Measurements from ENCODE around the gene DYSF. TPM values are rescaled to one million over a fixed set of nuclear protein-coding genes. Genes with fewer than 3 reads are reported as not detected.

The DYSF gene
- total RNA-seq, 1 donor, result 0.18 TPM

DNA sequence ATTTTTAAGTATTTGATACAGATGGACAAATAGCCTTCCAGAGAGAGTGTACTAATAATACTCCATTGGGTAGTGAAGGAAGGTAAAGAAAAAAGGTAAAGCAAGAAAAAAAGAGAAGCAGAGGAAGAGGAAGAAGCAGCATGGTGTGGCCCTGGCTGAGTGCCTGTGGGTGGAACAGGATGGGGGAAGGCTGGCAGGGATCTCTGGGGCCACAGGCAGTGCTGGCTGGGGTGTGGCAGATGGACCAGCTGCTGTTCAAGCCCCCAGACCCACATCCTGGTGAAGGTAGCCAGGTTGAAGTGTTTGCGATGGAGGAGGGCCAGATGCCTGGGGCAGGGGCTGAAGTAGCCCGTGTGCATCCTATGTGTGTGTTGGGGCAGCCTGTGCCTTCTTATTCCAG is 79.0 kb downstream of the DYSF start:
- TF ChIP-seq, protein P1, sequence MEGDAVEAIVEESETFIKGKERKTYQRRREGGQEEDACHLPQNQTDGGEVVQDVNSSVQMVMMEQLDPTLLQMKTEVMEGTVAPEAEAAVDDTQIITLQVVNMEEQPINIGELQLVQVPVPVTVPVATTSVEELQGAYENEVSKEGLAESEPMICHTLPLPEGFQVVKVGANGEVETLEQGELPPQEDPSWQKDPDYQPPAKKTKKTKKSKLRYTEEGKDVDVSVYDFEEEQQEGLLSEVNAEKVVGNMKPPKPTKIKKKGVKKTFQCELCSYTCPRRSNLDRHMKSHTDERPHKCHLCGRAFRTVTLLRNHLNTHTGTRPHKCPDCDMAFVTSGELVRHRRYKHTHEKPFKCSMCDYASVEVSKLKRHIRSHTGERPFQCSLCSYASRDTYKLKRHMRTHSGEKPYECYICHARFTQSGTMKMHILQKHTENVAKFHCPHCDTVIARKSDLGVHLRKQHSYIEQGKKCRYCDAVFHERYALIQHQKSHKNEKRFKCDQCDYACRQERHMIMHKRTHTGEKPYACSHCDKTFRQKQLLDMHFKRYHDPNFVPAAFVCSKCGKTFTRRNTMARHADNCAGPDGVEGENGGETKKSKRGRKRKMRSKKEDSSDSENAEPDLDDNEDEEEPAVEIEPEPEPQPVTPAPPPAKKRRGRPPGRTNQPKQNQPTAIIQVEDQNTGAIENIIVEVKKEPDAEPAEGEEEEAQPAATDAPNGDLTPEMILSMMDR (IDR thresholded peaks at IDR 0.05; ENCODE audit: insufficient read depth, low read length), result no peak
- DNase-seq (ENCODE audit: low read depth), result no peak
- no peak overlapping the region for H3K4me3 ChIP-seq (ENCODE audit: low read depth, low read length)

DNA sequence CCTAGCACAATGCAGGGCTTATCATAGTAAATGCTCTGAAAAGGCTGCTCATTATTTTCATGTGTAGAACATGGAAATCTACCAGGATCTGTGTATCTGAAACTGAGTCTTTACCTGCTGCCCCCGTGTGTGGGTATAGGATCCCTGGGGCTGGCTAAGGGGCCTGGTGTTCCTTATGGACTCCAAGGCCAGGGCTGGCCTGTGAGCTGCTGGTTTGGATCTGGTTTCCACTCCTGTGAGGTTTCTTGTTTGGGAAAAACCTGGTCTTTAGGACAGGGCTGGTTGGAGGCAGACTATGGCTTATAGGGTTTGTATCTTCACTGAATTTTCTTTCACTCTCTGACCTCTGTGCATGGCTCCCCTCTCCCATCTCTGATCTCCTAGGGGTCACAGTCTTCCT is 80.8 kb downstream of the DYSF start:
- no peak overlapping the region for H3K4me3 ChIP-seq (ENCODE audit: low read depth, low read length)
- no peak for DNase-seq (ENCODE audit: low read depth)
- TF ChIP-seq, protein P1 (IDR thresholded peaks at IDR 0.05; ENCODE audit: insufficient read depth, low read length), result no peak

DNA sequence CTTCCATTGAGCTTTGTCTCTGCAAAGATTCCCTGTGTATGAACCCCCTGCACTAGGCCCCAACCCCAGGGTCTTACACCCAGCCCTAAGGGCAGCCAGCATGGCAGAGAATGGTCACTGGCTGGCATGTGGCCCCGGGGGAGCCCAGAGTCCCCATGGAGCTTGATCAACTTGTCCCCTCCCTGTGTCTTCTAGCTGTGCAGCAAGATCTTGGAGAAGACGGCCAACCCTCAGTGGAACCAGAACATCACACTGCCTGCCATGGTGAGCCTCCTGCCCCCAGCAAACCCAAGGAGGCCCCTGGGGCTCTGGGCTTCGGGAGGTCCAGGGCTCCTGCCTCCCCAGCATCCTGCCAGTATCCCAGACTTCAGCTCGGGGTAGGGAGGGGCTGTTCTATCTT is 81.5 kb downstream of the DYSF start:
- no peak overlapping the region for H3K4me3 ChIP-seq (ENCODE audit: low read depth, low read length)
- TF ChIP-seq, protein P1 (IDR thresholded peaks at IDR 0.05; ENCODE audit: insufficient read depth, low read length), result no peak
- no peak for DNase-seq (ENCODE audit: low read depth)

DNA sequence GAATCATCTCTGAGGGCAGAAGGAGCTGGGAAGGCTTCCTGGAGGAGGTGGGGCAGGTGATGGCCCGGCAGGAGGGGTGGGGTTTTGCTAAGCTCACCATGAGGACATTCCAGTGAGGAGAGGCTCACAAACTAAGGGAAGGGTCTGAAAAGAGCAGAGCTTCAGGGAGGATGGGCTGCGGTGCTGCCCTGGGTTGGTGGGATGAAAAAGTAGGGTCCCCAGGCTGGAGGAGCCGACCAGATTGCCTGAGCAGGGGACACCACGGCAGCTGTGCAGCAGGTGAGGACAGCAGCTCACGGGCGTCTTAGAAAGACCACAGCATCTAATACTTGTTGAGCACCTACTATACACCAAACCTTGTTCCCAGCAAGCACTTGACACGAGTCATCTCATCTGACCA is 82.2 kb downstream of the DYSF start:
- H3K4me3 ChIP-seq (ENCODE audit: low read depth, low read length), result no peak overlapping the region
- no peak for DNase-seq (ENCODE audit: low read depth)
- TF ChIP-seq, protein P1 (IDR thresholded peaks at IDR 0.05; ENCODE audit: insufficient read depth, low read length), result no peak

DNA sequence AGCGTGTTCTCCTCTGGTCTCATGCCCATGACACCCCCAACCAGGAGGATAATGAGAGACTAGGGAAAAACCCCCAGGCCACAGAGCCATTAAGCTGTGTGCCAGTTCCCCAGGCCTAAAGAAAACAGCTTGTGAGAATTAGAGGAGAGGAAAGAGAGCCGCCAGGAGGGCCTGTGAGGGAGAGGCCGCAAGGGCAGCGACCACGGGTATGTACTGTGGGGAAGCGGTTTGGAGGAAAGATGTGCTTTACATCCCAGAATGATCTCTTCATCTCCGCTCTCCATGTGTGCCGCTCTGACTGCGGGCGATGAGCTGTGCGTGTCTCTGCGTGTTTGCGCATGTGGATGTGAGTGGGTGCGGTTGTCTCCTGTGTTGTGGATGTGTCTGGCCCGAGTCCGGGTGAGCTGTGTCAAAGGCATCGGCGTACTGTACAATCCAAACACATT is 82.9 kb downstream of the DYSF start:
- no peak overlapping the region for H3K4me3 ChIP-seq (ENCODE audit: low read depth, low read length)
- TF ChIP-seq, protein P1 (IDR thresholded peaks at IDR 0.05; ENCODE audit: insufficient read depth, low read length), result no peak
- DNase-seq (ENCODE audit: low read depth), result no peak

DNA sequence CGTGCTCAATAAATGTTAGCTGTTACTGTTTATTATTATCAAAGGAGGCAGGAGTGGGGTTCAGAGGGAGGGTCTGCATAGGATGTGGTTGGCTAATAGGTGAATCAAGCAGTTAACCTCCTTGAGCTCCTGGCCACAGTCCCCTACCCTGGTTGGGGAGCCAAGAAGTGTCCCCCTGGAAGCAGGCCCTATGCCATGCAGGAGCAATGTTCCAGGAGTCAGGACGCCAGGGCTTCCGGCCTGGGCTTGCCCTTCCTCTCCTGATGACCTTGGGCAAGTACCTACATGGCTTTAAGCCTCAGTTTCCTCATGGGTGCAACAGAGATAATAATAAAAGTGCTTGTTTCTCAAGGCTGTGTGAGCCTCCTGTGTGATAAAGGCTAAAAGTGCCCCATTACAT is 84.9 kb downstream of the DYSF start:
- TF ChIP-seq, protein P1 (IDR thresholded peaks at IDR 0.05; ENCODE audit: insufficient read depth, low read length), result no peak
- no peak for DNase-seq (ENCODE audit: low read depth)
- H3K4me3 ChIP-seq (ENCODE audit: low read depth, low read length), result no peak overlapping the region

DNA sequence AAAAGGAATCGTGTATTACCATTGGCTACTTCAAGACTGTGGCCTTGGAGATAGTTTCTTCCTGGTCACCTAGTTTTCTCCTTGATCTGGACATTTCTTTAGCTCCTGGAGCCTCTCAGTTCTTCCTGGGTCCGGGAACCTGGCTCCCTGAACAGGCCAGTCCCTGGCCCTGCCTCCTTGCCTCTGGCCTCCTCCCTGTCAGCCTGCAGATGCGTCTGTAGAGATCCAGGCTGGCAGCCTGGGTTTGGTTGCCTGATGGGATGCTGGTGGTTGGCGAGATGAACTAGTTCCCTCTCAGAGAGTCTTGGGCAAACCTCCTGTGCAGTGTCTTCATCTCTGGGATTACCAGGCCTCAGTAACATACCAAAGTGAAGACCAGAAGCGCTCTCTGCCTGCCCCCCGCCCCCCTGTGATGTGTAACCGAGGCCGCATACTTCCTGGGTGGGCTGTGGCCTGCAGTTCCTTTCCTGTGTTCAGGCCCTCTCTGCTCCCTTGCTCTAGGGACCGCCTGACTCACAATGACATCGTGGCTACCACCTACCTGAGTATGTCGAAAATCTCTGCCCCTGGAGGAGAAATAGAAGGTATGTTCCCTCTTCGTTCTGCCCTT is 85.4 kb downstream of the DYSF start:
- TF ChIP-seq, protein P1 (IDR thresholded peaks at IDR 0.05; ENCODE audit: insufficient read depth, low read length), result no peak
- DNase-seq (ENCODE audit: low read depth), result no peak
- no peak overlapping the region for H3K4me3 ChIP-seq (ENCODE audit: low read depth, low read length)

Measured in fibroblast of the aortic adventitia (primary cell).